ENCODE data around the gene ZNF536.
"Not testable (repeated sequence)": the region's sequence is repeated elsewhere in the genome, so short reads cannot be mapped to it uniquely, and the experiment has no call there.

ZNF536 gene

GRCh38 chr19:30420881-30421280 is 48.7 kb downstream of the ZNF536 start:
- DNase-seq = no peak

GRCh38 chr19:30421571-30421970 is 49.4 kb downstream of the ZNF536 start:
- no peak for DNase-seq

- DNase-seq = no peak
Measured at GRCh38 chr19:30423481-30423880, 51.3 kb downstream of the ZNF536 start.

GRCh38 chr19:30425885-30426838 is 54.0 kb downstream of the ZNF536 start:
- DNase-seq = no peak

- no peak for DNase-seq
Measured at GRCh38 chr19:30426864-30427263, 54.7 kb downstream of the ZNF536 start.

GRCh38 chr19:30428092-30428680 is 56.0 kb downstream of the ZNF536 start:
- no peak for DNase-seq

GRCh38 chr19:30428844-30429243 is 56.7 kb downstream of the ZNF536 start:
- no peak for DNase-seq

GRCh38 chr19:30430206-30430734 is 58.1 kb downstream of the ZNF536 start:
- DNase-seq = no peak

GRCh38 chr19:30431591-30431990 is 59.4 kb downstream of the ZNF536 start:
- no peak for DNase-seq

- no peak for DNase-seq
Measured at GRCh38 chr19:30434797-30435594, 62.8 kb downstream of the ZNF536 start.

- DNase-seq = no peak
Measured at GRCh38 chr19:30437869-30438268, 65.7 kb downstream of the ZNF536 start.

GRCh38 chr19:30439310-30439709 is 67.1 kb downstream of the ZNF536 start:
- no peak for DNase-seq

- no peak for DNase-seq
Measured at GRCh38 chr19:30441011-30441410, 68.8 kb downstream of the ZNF536 start.

GRCh38 chr19:30442674-30443073 is 70.5 kb downstream of the ZNF536 start:
- no peak for DNase-seq

GRCh38 chr19:30443531-30444252 is 71.5 kb downstream of the ZNF536 start:
- no peak for DNase-seq

- no peak for DNase-seq
Measured at GRCh38 chr19:30444253-30444671, 72.1 kb downstream of the ZNF536 start.

- DNase-seq = no peak
Measured at GRCh38 chr19:30444686-30445232, 72.6 kb downstream of the ZNF536 start.

- no peak for DNase-seq
Measured at GRCh38 chr19:30445385-30445784, 73.2 kb downstream of the ZNF536 start.

GRCh38 chr19:30446120-30446519 is 73.9 kb downstream of the ZNF536 start:
- DNase-seq = not testable (repeated sequence)

GRCh38 chr19:30446850-30447552 is 74.8 kb downstream of the ZNF536 start:
- DNase-seq = no peak

GRCh38 chr19:30447553-30447870 is 75.3 kb downstream of the ZNF536 start:
- DNase-seq = no peak

Data from cortex of kidney (tissue), 1 donor.